PC-9 (cell line): ENCODE results near the gene STK32B. TPM values are rescaled to one million over a fixed set of nuclear protein-coding genes. Genes with fewer than 3 reads are reported as not detected.

Experiments
- BruUV-seq: library from RNA; stranded (reverse); fragments of 400-500 nt; replicated peaks from 2 replicates; lab custom pipeline; 2021; lab: Mats Ljungman, UMichigan
- CTCF ChIA-PET: fragments of 300-600 bp; sonication (Branson Sonifier 250); formaldehyde crosslinking; loops from one replicate; lab custom pipeline; 2022; ENCODE audit warnings: antibody characterized with exemption; lab: Charles Lee
- POLR2A ChIA-PET: fragments of 300-600 bp; sonication (Branson Sonifier 250); formaldehyde crosslinking; loops from one replicate; lab custom pipeline; 2022; ENCODE audit warnings: antibody characterized with exemption; ENCODE audit not compliant: unreplicated experiment; lab: Charles Lee
- DNase-seq, 2 experiments: peaks; one replicate each; pipeline versions ENCODE4 v3.0.0 to v3.0.0-alpha.2; 2015 to 2022; ENCODE audit warnings: mixed read lengths in 1 of 2
- H2AFZ ChIP-seq: fragments of 200-600 bp; sonication (generic); 2 replicates; pipeline ENCODE4 v1.8.1; 2017; ENCODE audit warnings: antibody characterized with exemption
- H3F3A ChIP-seq: fragments of 200-600 bp; sonication (generic); 2 replicates; pipeline ENCODE4 v1.8.1; 2017; ENCODE audit warnings: antibody characterized with exemption, mild to moderate bottlenecking, low read depth; ENCODE audit not compliant: insufficient read depth
- H3K27ac ChIP-seq: fragments of 200-600 bp; sonication (generic); 2 replicates; pipeline ENCODE4 v1.6.1; 2016; ENCODE audit warnings: mixed run types
- H3K27me3 ChIP-seq: fragments of 200-600 bp; sonication (generic); 2 replicates; pipeline ENCODE4 v1.6.1; 2016; ENCODE audit warnings: low read depth, mixed run types; ENCODE audit not compliant: insufficient read depth
- H3K36me3 ChIP-seq: fragments of 200-600 bp; sonication (generic); 2 replicates; pipeline ENCODE4 v1.6.1; 2016; ENCODE audit warnings: low read depth, mixed run types
- H3K4me1 ChIP-seq: fragments of 200-600 bp; sonication (generic); replicated peaks from 2 replicates; pipeline ENCODE4 v1.6.1; 2016; ENCODE audit warnings: mixed run types; ENCODE audit not compliant: insufficient read depth
- H3K4me2 ChIP-seq: fragments of 200-600 bp; sonication (generic); 2 replicates; pipeline ENCODE4 v1.6.1; 2017; ENCODE audit warnings: mixed run types
- H3K4me3 ChIP-seq: fragments of 200-600 bp; sonication (generic); 2 replicates; pipeline ENCODE4 v1.6.1; 2016; ENCODE audit warnings: mixed run types
- H3K79me2 ChIP-seq: fragments of 200-600 bp; sonication (generic); 2 replicates; pipeline ENCODE4 v1.6.1; 2017; ENCODE audit warnings: low read depth, mixed run types
- H3K9me2 ChIP-seq: fragments of 200-600 bp; sonication (generic); 2 replicates; pipeline ENCODE4 v1.8.1; 2017; ENCODE audit warnings: mild to moderate bottlenecking; ENCODE audit not compliant: insufficient read depth
- H3K9me3 ChIP-seq: fragments of 200-600 bp; sonication (generic); 2 replicates; pipeline ENCODE4 v1.8.1; 2016; ENCODE audit warnings: low read depth; ENCODE audit not compliant: insufficient read depth
- H4K20me1 ChIP-seq: fragments of 200-600 bp; sonication (generic); 2 replicates; pipeline ENCODE4 v1.8.1; 2017; ENCODE audit not compliant: insufficient read depth
- EZH2 ChIP-seq: fragments of 200-600 bp; sonication (generic); IDR thresholded peaks from 2 replicates; pipeline ENCODE4 v1.8.0; 2017; ENCODE audit warnings: antibody characterized with exemption, low read depth
- intact Hi-C: fragments of 100-400 bp; cut with micrococcal nuclease; formaldehyde crosslinking; loops from one replicate; pipeline ENCODE4 v1.10.0; 2022; ENCODE audit not compliant: unreplicated experiment
- total RNA-seq: library from RNA; stranded (reverse); gene quantifications from 2 replicates; pipeline ENCODE4 v1.2.3, GENCODE V29; 2021
- TF ChIP-seq, protein P1 (sequence below): fragments of 200-600 bp; sonication (generic); conservative IDR thresholded peaks from 2 replicates; pipeline ENCODE4 v1.6.1; 2017; ENCODE audit warnings: mixed run types, antibody characterized with exemption, mild to moderate bottlenecking, moderate library complexity

Gene STK32B
- total RNA-seq, 1 experiment from 2014 or later = not detected

GRCh38 chr4:5122114-5122513 is 70.8 kb downstream of the STK32B start:
- no peaks in the 10 kb centered on the region for H3K9me2 ChIP-seq
- ChIA-PET POLR2A (no interaction called here), CTCF (no interaction called here)
- no peak overlapping the region for H3K27ac ChIP-seq
- peaks cover 27% of the 10 kb centered on the region; the same call in 1 of the 2 replicates for H3K27me3 ChIP-seq
- H3K4me3 ChIP-seq = no peak overlapping the region
- no TSS peak for BruUV-seq
- intact Hi-C loops = no loop called here
- H3K9me3 ChIP-seq = no peaks in the 10 kb centered on the region
- no peak for DNase-seq
- H3K36me3 ChIP-seq = no peaks in the 10 kb centered on the region
- no peaks in the 10 kb centered on the region for H3K4me1 ChIP-seq
- H4K20me1 ChIP-seq = no peaks in the 10 kb centered on the region
- H3K79me2 ChIP-seq = no peaks in the 10 kb centered on the region
- no peak for TF ChIP-seq EZH2
- TF ChIP-seq, protein P1, sequence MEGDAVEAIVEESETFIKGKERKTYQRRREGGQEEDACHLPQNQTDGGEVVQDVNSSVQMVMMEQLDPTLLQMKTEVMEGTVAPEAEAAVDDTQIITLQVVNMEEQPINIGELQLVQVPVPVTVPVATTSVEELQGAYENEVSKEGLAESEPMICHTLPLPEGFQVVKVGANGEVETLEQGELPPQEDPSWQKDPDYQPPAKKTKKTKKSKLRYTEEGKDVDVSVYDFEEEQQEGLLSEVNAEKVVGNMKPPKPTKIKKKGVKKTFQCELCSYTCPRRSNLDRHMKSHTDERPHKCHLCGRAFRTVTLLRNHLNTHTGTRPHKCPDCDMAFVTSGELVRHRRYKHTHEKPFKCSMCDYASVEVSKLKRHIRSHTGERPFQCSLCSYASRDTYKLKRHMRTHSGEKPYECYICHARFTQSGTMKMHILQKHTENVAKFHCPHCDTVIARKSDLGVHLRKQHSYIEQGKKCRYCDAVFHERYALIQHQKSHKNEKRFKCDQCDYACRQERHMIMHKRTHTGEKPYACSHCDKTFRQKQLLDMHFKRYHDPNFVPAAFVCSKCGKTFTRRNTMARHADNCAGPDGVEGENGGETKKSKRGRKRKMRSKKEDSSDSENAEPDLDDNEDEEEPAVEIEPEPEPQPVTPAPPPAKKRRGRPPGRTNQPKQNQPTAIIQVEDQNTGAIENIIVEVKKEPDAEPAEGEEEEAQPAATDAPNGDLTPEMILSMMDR = no peak
- H3F3A ChIP-seq = no peaks in the 10 kb centered on the region
- no peak overlapping the region for H3K4me2 ChIP-seq
- H2AFZ ChIP-seq = no peak overlapping the region

DNA sequence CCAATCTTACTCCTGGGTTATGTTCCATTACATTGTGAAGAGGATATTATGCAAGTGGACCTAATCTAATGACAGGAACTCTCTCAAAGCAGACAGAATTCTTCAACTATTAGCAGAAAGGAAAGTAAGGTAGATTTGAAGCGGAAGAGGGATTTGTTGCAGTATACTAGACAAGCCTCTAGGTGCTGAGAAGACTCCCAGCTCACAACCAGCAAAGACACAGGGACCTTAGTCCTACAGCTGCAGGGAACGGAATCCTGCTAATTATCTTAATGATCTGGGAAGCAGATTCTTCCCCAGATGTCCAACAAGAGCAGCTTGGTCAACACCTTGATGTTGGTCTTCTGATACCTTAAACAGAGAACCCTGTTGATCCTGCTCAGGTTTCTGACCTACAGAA is 73.6 kb downstream of the STK32B start:
- Histone ChIP-seq H3K27me3 (peaks cover 39% of the 10 kb centered on the region; the same call in 1 of the 2 replicates), H3K9me3 (no peaks in the 10 kb centered on the region), H2AFZ (no peak overlapping the region), H3K4me2 (no peak overlapping the region), H3K4me1 (no peaks in the 10 kb centered on the region), H3K9me2 (no peaks in the 10 kb centered on the region), H4K20me1 (no peaks in the 10 kb centered on the region), H3F3A (no peaks in the 10 kb centered on the region), H3K4me3 (no peak overlapping the region), H3K79me2 (no peaks in the 10 kb centered on the region), H3K27ac (no peak overlapping the region), H3K36me3 (no peaks in the 10 kb centered on the region)
- intact Hi-C loops = no loop called here
- BruUV-seq = no TSS peak
- POLR2A ChIA-PET = no interaction called here
- CTCF ChIA-PET = no interaction called here
- DNase-seq = no peak
- TF ChIP-seq EZH2 = no peak
- TF ChIP-seq, protein P1 = no peak

GRCh38 chr4:5125321-5125720 is 74.0 kb downstream of the STK32B start:
- H3K4me3 ChIP-seq = no peak overlapping the region
- ChIA-PET CTCF (no interaction called here), POLR2A (no interaction called here)
- TF ChIP-seq EZH2 = no peak
- TF ChIP-seq, protein P1 = no peak
- intact Hi-C loops = no loop called here
- no peak overlapping the region for H3K27ac ChIP-seq
- H3K79me2 ChIP-seq = no peaks in the 10 kb centered on the region
- no peaks in the 10 kb centered on the region for H4K20me1 ChIP-seq
- H3K4me2 ChIP-seq = no peak overlapping the region
- H2AFZ ChIP-seq = no peak overlapping the region
- no peak for DNase-seq
- no peaks in the 10 kb centered on the region for H3K36me3 ChIP-seq
- H3F3A ChIP-seq = no peaks in the 10 kb centered on the region
- no peaks in the 10 kb centered on the region for H3K4me1 ChIP-seq
- H3K9me3 ChIP-seq = no peaks in the 10 kb centered on the region
- H3K9me2 ChIP-seq = no peaks in the 10 kb centered on the region
- H3K27me3 ChIP-seq = peaks cover 34% of the 10 kb centered on the region; the same call in 1 of the 2 replicates
- no TSS peak for BruUV-seq
